ENCODE data around the gene FOXO3.

The FOXO3 gene

DNA sequence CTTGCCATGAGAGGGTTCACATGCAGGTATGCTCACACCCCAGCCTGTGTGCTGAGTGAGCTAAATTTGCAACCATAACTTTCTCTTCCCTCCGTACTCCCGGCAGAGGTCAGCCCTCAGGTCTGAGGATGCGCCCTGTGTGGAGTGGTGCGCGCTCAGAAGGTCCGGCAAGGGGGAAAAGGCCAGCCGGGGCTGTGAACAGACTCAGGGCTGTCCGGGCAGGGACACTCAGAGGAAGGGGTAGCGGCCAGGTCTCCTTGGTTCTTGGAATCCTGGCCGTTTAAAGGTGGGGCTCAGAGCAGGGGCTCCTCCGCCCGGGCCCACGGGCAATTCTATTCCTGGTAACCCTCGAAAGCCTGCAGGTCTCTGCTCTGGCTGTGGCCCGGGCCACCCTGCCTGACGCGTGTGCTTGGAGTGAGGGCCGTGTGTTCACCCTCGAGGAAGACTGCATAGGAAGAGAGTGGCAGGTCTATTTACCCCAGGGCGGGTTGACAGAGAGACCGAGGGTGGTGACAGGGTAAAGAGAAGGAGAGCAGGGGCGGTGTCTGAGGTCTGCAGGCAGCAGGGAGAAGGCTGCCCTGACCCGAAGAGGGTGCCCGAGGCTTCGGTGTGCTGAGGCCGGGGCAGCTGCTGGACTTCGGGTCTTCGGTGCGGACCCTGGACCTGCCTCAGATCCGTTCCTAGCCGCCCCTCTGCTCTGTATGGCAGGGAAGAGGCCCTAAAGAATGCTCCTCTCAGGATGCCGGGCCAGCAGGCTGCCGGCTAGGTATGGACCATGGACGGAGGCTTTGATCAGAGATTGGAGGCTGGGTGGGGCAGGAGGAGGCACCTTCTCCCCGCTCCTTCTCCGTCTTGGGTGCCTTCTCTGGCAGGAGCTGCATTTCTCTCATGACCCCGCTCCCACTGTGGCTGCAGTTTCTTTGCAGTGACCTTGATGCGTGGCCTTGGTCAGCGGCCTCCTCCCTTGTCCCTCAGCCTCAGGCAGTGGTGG lies 156.4 kb downstream of the FOXO3 start:
- DNase-seq = no peak

DNA sequence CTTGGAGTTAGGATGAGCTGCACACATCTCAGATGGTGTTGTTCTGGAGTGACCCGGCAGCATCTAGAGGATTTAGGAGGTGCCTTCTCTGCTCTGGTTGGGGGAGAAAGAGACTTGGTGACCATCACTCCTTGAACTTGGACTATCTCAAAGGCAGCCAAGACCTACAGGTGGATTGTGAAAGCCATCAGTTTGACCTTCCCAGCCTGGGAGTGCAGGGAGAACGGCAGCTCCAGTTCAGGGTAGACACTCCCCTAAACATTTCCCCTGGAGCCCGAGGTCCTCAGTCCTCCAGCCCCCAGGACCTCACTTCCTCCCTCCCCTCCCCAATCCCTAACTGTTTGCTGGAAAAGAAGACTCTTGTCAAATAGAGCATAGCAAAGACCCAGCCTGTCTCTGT lies 158.8 kb downstream of the FOXO3 start:
- no peak for DNase-seq

DNA sequence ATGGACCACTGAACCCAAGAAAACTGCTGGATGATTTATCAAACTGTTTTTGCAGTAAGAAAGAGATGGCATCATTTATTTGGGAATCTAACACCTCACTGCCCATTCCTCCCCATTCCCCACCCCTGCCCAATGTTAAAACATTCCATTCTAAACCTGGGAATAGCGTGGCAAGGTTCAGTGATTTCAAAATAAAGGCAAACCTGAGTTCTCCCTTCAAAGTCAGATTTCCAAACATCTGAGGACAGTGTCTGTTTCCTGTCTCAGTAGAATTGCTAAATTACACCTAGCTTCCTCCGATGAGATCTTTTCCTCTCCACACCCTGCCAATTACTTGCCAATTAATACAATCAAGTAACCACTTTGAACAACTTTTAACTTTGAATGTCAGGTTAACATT lies 160.1 kb downstream of the FOXO3 start:
- no peak for DNase-seq

DNA sequence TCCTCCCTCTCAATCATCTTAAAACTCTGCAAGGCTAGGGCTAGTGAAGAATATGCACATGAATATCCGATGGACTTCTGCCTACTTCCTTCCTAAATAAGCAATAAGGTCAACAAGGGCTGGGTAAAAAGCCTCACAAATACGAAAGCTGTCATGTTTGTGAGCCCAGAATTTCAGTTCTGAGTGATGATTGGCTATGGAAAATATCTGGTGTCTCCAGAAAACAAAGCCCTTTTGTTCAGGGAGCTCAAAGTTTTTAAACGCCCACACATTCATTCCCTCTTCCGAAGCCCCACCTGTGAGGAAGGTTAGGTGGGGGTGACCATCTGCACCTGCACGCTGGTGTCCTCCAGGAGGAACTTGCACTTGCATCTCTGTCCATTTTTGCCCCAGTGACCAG lies 160.6 kb downstream of the FOXO3 start:
- no peak for DNase-seq

DNA sequence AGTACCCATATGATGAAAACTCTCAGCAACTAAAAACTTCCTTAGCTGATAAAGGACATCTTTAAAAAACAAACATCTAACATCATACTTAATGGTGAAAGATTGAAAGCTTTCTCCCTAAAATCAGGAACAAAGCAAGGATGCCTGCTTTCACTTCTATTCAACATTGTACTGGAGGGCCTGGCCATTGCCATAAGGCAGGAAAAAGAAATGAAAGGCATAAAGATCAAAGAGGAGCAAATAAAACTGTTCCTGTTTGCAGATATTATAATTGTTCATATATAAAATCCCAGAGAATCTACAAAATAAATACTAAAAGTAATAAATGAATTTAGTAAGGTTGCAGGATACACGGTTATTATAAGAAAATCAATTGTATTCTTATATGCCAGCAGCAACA lies 162.9 kb downstream of the FOXO3 start:
- DNase-seq = no peak

DNA sequence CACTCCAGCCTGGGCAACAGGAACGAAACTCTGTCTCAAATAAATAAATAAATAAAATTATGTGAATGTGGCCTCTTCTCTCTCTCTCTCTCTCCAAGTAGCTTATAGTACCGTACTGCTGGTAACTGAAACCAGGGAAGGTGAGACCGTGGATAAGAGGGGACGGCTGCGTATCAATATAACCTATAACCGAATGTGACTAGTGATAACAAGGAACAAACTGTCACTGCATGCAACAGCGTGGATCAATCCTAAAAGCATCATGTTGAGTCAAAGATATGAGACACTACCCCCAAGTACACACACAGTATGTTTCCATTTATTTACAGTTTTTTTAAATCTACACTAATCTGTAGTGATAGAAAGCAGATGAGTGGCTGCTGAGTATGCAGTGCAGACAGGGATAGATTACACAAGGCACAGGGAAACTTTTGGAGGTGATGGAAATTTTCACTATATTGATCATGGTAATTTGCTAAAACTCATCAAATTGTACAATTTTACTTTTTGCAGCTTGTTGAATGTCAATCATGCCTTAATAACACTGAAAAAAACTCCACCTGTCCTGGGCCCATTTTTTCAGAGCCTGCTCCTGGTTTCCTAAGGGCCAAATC lies 166.1 kb downstream of the FOXO3 start:
- no peak for DNase-seq

DNA sequence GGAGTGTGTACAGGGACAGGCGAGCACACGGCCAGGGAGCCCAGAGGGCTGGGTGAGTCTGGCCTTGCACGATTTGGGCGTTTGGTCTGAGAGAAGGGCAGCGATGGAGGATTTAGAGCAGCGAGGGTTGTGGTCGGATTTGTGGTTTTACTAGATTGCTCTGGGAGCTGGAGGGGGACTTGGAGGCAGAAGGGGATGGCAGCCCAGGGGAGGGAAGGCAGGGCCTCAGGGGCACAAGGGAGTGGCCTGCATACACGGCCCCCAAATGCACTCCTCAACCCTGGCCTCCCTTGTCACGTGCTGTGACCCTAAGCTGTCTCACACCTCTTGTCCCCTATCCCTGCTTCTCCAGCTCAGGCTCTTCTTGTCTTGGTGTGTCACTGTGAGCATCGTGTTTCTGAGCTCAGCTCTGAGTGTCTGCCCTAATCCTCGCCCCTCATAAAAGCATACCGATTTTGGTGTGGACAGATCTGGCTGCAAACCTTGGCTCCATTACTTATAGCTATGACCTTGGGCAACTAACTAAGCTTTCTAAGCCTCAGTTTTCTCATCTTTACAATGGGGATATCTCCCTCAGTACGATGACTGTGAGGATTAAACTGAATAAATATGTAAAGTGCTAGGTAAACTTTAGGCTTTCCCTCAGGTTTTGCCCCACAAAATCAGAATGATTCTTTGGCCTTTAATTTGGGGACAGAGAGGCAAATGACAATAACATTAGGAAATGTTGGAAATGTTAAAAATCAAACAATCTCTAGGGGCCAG lies 167.4 kb downstream of the FOXO3 start:
- no peak for DNase-seq

DNA sequence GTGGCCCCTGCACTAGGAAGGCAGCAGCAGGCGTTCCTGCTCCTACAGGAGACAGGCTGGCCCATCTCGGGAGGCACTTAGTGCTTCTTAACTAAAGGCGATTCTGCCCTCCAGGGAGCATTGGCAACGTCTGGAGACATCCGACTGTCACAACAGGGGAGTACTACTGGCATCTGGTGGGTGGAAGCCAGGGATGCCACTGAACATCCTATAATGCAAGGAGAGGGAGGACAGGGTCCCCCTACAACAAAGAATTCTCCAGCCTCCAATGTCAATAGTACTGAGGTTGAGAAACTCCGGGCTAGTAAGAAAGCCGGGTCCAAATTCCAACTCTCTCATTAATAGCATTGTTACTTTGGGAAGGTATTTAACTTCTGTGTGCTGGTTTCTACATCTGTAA lies 168.1 kb downstream of the FOXO3 start:
- no peak for DNase-seq

DNA sequence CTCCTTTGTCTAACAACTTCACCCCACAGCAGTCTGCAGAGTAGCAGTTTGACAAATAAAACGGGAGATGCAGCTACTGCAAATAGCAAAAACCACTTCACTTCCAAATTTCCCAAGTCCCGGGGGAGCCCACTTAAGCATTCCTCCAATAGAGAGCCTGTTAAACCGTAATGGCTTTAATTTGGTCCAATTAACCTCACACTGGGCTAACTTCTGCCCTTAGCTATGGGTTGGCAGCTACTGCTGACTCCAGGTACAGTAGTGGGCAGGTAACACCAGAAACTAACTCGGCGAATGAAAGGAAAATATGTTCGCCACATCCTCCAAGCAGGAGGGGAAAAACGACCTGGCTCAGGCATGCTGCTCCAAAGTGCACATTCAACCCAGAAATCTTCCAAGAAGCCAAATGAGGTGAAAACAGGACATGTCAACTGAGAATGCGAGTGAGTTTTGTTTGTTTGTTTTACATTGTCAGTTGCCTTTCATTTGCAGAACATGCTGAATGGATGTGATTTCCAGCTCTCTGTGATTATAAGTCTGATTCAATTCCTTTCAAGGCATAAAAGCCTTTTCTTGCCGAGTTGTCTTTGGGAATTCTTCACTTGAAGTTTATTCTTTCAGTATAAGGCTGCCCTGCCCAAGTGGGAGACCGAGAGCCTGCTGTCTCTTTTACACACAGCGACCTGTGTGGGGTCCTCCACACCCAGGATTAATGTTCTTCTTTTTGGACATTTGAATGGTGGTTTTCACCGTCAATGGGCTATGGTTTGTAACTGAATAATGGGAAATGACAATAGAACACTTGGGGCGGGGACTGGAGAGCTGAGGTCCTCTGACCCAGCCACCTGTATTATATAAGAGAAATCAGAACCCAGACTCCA lies 170.2 kb downstream of the FOXO3 start:
- no peak for DNase-seq

DNA sequence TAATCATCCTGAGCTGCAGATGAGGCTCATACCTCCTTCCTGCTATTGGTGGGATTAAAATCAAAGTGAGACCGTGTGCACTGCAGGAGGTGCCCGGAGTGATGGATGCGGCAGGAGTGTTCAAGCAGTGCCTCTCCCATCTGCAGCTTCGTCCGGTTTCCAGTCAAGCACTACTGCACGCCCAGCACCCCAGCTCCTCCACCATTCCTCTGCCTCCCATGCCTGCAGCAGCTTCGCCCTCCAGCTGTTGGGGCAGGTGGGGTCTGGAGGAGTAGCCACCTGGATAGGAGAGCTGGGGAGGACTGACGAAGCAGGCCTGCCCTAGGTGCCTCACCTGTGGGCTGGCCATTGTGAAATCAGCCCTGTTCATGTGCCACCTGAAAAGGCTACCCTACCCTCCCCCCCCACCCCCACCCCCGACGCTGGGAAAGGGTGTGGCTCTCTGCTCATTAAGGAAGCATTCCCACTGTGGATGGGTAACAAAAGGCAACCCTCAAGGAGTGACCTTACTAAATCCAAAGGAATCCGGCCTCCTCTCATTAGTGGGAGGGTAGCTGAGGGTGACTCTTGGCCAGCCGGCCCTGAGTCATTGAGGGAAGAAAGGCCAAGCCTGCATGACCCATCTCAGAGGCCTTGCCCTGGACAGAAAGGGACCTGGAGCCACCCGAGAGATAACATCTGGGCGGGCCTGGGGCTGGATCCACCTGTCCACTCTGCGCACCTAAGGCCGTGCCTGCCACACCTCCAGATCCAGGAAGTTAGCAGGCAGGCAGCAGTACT lies 171.6 kb downstream of the FOXO3 start:
- no peak for DNase-seq

DNA sequence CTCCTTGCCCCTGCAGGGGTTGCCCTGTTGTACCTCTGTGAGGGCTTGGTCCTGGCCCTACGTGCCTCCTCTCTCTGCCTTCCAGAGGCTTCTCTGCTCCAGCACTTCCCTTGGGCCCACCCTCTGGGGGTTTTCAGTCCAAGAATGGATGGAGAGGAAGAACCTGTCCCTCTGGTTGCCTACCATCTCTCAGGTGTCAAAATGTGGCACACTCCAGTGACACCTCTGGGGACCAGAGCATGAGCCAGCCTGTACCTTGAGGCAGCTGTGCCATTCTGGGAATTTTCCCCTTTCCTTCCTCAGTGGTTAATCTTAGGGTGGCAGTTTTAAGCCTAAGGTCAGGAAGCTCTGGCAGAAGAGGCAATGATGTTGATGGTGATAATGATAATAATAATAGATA lies 172.3 kb downstream of the FOXO3 start:
- no peak for DNase-seq

DNA sequence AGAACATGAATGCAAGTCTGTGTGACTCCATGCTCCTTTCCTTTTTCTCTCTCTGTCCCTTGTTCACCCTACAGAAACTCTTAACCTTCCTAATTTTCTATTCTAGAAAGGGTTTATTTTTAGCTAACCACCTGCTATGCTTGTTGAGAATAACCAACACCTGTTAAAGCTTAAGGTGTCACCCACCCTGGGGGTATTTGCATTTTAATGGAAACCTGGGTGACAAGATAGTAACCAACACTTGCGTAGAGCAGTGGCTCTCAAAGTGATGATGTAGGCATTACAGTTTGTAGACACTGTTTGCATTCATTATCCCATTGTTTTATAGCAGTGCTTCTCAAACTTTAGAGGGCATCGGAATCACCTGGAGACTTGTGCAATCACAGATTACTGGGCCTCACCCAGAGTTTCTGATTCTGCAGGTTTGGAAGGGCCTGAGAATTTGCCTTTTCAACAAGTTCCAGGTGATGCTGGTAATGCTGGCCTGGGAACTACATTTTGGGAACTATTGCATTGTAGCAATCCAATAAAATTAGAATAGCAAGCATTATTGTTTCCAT lies 173.1 kb downstream of the FOXO3 start:
- no peak for DNase-seq
